Activated T-helper 17 cell treated with anti-CD3 and anti-CD28 coated beads, Interleukin-2, amount 50 U/mL, for 72 hours (primary cell): ENCODE measurements around the gene ELMO1. TPM values are rescaled to one million over a fixed set of nuclear protein-coding genes. Genes with fewer than 3 reads are reported as not detected.
"Not testable (repeated sequence)": the region's sequence is repeated elsewhere in the genome, so short reads cannot be mapped to it uniquely, and the experiment has no call there.

Experiments used
- ATAC-seq: fragments of 150-1000 bp; cut with Tn5 transposase; replicated peaks from 2 replicates; pipeline ENCODE4 v1.10.0; 2021; ENCODE audit warnings: mild to moderate bottlenecking, moderate library complexity
- H3K27ac Mint-ChIP-seq: one replicate; pipeline ENCODE4 v1.8.0; 2022; ENCODE audit warnings: mixed read lengths
- H3K27me3 Mint-ChIP-seq: one replicate; pipeline ENCODE4 v1.8.0; 2022; ENCODE audit warnings: mixed read lengths
- H3K36me3 Mint-ChIP-seq: one replicate; pipeline ENCODE4 v1.8.0; 2022; ENCODE audit warnings: low read depth, mild to moderate bottlenecking, mixed read lengths
- H3K4me1 Mint-ChIP-seq: one replicate; pipeline ENCODE4 v1.8.0; 2022; ENCODE audit warnings: mixed read lengths
- H3K4me3 Mint-ChIP-seq: one replicate; pipeline ENCODE4 v1.8.0; 2022; ENCODE audit warnings: mild to moderate bottlenecking, mixed read lengths
- H3K9me3 Mint-ChIP-seq: one replicate; pipeline ENCODE4 v1.8.0; 2022; ENCODE audit warnings: mixed read lengths
- total RNA-seq, 2 donors: library from RNA; stranded (reverse); gene quantifications; one replicate each; pipeline ENCODE4 v1.2.3, GENCODE V29; 2022

ELMO1 gene
- total RNA-seq, 2 donors from 2014 or later, result 77.4 to 106 TPM

DNA sequence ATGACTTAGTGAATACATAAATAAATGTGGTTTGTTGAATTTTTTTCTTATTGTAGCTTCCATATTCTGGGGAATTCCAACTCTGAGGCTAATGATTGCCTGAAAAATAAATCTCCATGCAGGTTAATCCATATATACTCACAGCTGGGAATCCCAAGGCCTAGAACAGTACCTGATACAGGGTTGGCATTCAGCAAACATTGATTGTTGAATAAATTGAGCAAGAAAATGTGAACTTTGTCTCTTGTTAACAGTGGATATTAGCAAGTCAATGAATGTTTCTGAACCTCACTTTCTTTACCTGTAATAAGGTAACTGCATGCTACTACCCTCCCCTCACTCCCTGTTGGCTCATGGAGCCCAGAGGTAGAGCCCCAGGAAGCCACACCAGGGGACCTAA is 470.8 kb downstream of the ELMO1 start:
- no peaks in the 10 kb centered on the region for H3K4me1 Mint-ChIP-seq
- no peaks in the 10 kb centered on the region for H3K27me3 Mint-ChIP-seq
- peaks cover 30% of the 10 kb centered on the region for H3K36me3 Mint-ChIP-seq
- no peaks in the 10 kb centered on the region for H3K9me3 Mint-ChIP-seq
- ATAC-seq, result no peak
- H3K27ac Mint-ChIP-seq, result peak overlapping the region; percentile 62
- H3K4me3 Mint-ChIP-seq, result no peak overlapping the region

DNA sequence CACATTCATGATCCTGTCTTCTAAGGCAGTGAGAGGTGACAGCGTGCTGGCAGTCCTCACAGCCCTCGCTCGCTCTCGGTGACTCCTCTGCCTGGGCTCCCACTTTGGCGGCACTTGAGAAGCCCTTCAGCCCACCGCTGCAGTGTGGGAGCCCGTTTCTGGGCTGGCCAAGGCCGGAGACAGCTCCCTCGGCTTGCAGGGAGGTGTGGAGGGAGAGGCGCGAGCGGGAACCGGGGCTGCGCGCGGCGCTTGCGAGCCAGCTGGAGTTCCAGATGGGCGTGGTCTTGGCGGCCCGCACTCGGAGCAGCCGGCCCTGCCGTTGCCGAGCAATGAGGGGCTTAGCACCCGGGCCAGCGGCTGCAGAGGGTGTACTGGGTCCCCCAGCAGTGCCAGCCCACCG is 475.1 kb downstream of the ELMO1 start:
- H3K4me1 Mint-ChIP-seq, result peaks cover 18% of the 10 kb centered on the region
- peaks cover 44% of the 10 kb centered on the region for H3K36me3 Mint-ChIP-seq
- not testable (repeated sequence) for H3K4me3 Mint-ChIP-seq, ATAC-seq, H3K27me3 Mint-ChIP-seq, H3K27ac Mint-ChIP-seq, H3K9me3 Mint-ChIP-seq

DNA sequence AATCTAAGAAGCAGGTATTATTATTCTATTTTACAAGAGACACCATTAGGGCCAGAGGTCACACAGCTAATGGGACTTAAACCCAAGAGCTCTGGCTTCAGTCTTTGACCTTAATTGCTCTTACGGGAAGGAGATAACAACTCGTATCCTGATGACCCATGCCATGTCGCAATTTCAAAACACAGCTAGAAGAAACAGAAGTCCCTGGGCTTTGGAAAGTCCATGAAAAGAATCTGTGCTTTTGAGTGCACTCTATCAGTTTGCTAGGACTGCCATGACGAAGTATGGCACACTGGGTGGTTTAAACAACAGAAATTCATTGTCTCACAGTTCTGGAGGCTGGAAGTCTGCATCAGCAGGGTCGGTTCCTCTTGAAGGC is 476.5 kb downstream of the ELMO1 start:
- peaks cover 36% of the 10 kb centered on the region for H3K36me3 Mint-ChIP-seq
- no peaks in the 10 kb centered on the region for H3K27me3 Mint-ChIP-seq
- H3K4me3 Mint-ChIP-seq, result no peak overlapping the region
- H3K4me1 Mint-ChIP-seq, result peaks cover 18% of the 10 kb centered on the region
- H3K9me3 Mint-ChIP-seq, result peaks cover 6% of the 10 kb centered on the region
- H3K27ac Mint-ChIP-seq, result no peak overlapping the region
- ATAC-seq, result no peak

DNA sequence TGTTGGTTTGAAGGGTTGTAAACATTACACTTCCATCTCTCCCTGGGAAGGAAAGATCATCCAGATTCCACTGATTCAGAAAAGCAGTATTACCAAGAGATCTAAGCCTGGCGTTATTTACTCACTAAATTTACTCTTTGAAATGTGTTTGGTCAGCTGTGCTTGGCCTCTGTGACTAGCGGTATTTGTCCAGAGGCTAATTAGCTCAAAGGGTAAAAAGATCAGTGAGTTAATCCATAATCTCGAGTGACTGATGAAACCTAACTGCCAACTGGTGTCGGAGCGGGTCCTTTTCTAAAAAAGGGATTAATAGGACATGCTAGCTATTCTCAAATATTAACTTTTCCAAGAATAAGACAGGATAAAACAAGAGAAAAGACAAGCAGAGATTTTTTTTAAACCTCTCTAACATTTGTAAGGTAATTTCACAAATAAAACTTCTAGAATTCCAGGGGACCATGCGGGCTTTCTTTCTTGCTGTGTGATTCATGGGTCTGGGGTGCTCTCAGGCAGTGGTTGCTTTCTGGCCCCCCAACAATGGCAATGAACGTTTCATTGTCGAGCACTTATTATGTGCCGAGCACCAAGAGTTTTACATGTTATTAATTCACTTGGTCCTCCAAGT is 477.0 kb downstream of the ELMO1 start:
- H3K9me3 Mint-ChIP-seq, result peaks cover 6% of the 10 kb centered on the region
- peaks cover 19% of the 10 kb centered on the region for H3K4me1 Mint-ChIP-seq
- no peak for ATAC-seq
- H3K27ac Mint-ChIP-seq, result no peak overlapping the region
- H3K27me3 Mint-ChIP-seq, result no peaks in the 10 kb centered on the region
- H3K36me3 Mint-ChIP-seq, result peaks cover 32% of the 10 kb centered on the region
- no peak overlapping the region for H3K4me3 Mint-ChIP-seq

DNA sequence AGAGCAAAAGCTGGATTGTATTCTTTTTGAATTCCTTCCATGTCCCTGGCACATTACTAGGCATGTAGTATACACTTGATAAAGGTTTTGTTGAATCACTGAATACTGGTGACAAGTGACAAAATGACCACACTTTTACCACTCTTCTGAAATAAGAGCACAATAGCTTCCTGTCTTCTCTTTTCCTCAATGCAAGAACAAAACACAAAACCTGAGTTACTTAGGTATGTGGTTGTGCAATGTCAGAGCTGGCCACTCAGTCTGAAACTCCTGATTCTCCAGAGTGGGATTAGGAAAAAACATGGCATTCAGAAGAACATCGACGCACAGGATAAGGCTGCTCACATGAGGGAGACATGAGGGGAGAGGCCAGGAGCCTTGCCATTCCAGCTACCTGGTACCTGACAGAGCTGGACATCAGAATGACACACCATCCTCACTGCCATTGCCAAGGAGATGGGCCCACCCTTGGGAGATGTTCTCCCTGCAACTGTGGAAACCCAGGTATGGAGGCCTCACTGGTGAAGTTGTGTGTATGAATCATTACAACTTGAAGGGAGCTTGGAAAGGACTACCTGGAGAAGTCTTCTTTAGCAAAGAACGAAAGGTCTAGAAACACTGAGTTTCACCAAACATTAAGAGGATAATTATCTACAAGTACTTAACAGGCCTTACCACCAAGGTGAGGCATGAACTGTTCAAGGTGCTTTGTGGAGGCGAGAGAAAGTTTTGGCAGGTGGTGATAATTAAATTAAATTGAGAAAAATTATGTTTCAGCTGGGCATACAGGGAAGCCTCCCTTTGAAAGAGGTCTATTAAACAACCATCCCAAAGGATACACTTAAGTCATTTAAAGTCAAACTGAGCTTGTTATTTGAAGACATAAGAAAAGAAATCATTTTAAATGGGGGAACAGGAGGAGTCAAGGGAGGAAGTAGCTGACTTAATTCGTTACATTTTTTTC is 477.8 kb downstream of the ELMO1 start:
- peaks cover 27% of the 10 kb centered on the region for H3K36me3 Mint-ChIP-seq
- peaks cover 6% of the 10 kb centered on the region for H3K9me3 Mint-ChIP-seq
- H3K4me3 Mint-ChIP-seq, result no peak overlapping the region
- ATAC-seq, result no peak
- H3K4me1 Mint-ChIP-seq, result peaks cover 23% of the 10 kb centered on the region
- H3K27ac Mint-ChIP-seq, result peak overlapping the region; percentile 32
- no peaks in the 10 kb centered on the region for H3K27me3 Mint-ChIP-seq

DNA sequence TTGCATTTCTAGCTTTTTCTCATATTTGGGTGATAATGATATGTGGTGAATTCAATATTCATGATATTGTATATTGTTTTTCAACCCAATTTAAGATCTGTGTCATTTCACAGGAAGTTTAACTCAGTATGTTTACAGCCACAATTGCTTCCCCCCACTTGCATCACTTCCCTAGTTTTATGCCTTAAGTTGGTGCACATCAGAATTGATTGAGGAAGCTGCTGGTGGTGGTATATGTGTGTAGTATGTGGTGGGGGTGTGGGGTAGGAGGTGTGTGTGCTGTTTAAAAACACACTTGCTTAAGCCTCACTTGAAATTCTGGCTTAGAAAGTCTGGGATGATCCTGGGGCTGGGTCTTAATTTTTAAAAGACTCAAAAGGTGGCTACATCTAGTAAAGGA is 479.3 kb downstream of the ELMO1 start:
- no peaks in the 10 kb centered on the region for H3K27me3 Mint-ChIP-seq
- H3K4me3 Mint-ChIP-seq, result no peak overlapping the region
- H3K9me3 Mint-ChIP-seq, result peaks cover 6% of the 10 kb centered on the region
- no peak for ATAC-seq
- peaks cover 33% of the 10 kb centered on the region for H3K4me1 Mint-ChIP-seq
- peaks cover 15% of the 10 kb centered on the region for H3K36me3 Mint-ChIP-seq
- H3K27ac Mint-ChIP-seq, result no peak overlapping the region

DNA sequence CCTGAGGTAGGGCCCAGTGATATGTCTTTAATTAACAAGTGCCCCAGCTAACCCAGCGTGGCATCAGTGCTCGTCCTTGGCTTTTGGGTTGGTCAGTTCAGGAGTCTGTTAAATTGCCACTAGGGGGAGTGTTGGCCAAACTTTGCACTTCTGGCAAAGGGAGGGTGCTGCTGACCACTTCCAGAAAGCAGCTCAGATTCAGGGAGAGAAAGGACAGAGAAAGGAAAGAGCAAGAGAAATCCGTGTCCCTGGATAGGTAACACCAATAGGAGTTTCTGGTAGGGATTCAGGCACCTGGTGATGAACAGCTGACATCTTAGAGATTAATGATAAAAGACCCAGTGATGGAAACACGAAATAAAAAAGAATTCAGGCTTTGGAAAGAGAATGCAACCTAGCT is 481.3 kb downstream of the ELMO1 start:
- peaks cover 25% of the 10 kb centered on the region for H3K36me3 Mint-ChIP-seq
- peaks cover 6% of the 10 kb centered on the region for H3K9me3 Mint-ChIP-seq
- H3K27ac Mint-ChIP-seq, result no peak overlapping the region
- H3K4me3 Mint-ChIP-seq, result no peak overlapping the region
- H3K4me1 Mint-ChIP-seq, result peaks cover 43% of the 10 kb centered on the region
- ATAC-seq, result no peak
- H3K27me3 Mint-ChIP-seq, result no peaks in the 10 kb centered on the region

DNA sequence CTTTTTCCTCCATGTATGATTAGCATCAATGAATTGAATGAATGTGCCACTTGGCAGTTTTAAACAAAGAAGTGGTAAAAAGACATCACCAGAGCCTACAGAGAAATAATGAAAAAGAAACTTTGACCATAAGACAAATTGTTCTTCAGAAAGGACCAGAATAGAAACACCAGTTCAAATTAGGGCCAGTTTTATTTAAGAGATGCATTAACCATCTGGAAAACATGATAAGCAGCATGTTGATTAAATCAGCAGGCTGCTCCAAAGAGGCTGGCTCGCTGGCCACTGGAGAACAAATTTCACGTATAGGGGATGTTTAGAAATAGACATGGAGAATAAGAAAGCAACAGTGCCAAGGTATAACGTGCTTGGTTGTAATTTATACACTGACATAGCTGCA is 482.0 kb downstream of the ELMO1 start:
- Mint-ChIP-seq H3K4me1 (peaks cover 49% of the 10 kb centered on the region), H3K4me3 (no peak overlapping the region), H3K9me3 (peaks cover 6% of the 10 kb centered on the region), H3K27me3 (no peaks in the 10 kb centered on the region), H3K36me3 (peaks cover 30% of the 10 kb centered on the region), H3K27ac (no peak overlapping the region)
- ATAC-seq, result no peak

DNA sequence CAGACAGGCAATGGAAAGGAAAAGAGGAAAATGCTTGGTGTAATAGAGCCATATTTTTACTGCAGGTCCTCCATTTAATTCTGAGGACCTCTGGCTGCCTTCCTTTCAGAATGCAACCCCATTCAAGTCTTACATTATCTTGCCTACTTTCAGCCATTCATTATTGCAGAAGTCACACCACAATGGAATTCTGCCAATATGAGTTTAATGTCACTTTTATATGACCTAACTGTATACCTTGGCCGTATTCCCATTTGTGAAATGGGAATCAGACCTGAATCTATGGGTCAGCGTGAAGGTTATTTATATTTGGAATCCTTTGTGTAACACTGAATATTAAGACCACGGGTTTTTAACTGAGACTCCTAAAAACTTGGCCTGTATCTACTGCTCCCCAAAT is 482.6 kb downstream of the ELMO1 start:
- no peak for ATAC-seq
- H3K27ac Mint-ChIP-seq, result no peak overlapping the region
- H3K36me3 Mint-ChIP-seq, result peaks cover 26% of the 10 kb centered on the region
- H3K27me3 Mint-ChIP-seq, result no peaks in the 10 kb centered on the region
- H3K4me1 Mint-ChIP-seq, result peaks cover 44% of the 10 kb centered on the region
- H3K9me3 Mint-ChIP-seq, result peaks cover 5% of the 10 kb centered on the region
- H3K4me3 Mint-ChIP-seq, result no peak overlapping the region

DNA sequence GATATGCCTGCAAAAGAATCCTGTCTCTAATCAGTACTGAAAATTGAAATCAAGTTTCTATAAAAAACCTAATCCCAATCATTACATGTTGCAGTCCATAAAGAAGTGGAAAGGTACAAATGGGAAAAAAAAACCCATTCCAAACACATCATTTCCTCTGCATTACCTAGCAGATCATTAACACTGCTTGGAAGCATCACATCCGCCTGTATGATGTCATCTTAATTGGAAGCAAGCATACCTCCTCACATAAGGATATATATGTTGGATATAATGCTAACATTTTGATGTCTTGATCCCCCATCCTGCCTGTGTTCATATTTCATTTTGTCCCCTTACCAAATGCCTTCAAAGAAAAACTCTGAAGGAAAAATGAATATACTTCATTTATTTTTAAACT is 483.0 kb downstream of the ELMO1 start:
- no peak overlapping the region for H3K4me3 Mint-ChIP-seq
- H3K27ac Mint-ChIP-seq, result no peak overlapping the region
- H3K27me3 Mint-ChIP-seq, result no peaks in the 10 kb centered on the region
- H3K9me3 Mint-ChIP-seq, result peaks cover under 1% of the 10 kb centered on the region
- no peak for ATAC-seq
- H3K36me3 Mint-ChIP-seq, result peaks cover 26% of the 10 kb centered on the region
- peaks cover 44% of the 10 kb centered on the region for H3K4me1 Mint-ChIP-seq

DNA sequence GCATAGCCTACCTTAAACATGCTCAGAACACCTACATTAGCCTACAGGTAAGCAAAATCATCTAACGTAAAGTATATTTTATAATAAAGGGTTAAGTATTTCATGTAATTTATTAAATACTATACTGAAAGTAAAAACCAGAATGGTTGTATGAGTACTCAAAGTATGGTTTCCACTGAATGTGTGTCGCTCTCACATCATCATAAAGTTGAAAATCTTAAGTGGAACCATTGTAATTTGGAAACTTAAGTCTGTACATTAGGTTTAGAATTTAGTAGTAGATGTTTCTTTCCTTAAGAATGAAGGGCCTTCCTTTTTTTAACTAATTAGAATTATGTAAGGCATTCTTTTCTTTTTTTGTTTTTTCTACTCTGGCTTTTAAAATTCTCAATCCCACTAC is 484.4 kb downstream of the ELMO1 start:
- H3K4me1 Mint-ChIP-seq, result peaks cover 41% of the 10 kb centered on the region

DNA sequence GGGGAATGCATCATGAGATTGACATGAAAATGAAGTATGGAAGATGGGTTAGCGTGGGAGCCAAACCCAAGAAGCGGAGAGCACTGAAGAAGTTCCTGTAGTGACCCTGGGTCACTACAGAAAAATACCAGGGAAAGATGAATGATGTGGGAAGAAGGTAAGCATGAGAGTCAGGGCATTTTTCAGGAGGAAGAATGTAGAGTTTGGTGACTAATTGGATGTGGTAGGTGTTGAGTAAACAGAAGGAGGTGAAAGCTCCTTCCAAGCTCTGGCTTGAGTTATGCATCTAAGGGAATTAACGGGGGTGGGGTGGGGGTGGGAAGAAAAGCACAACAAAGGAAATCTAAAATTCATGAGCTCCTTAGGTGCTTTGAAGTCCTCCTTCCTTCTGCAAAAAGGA is 486.3 kb downstream of the ELMO1 start:
- H3K36me3 Mint-ChIP-seq, result peaks cover 22% of the 10 kb centered on the region
- H3K27me3 Mint-ChIP-seq, result no peaks in the 10 kb centered on the region
- no peaks in the 10 kb centered on the region for H3K9me3 Mint-ChIP-seq
- peak overlapping the region; percentile 16 for H3K27ac Mint-ChIP-seq
- peaks cover 41% of the 10 kb centered on the region for H3K4me1 Mint-ChIP-seq
- no peak for ATAC-seq
- H3K4me3 Mint-ChIP-seq, result peak overlapping the region; percentile 6

More for the DNA sequence above, 484.4 kb downstream of the ELMO1 start:
- ATAC-seq, result peak; percentile 83
- Mint-ChIP-seq H3K36me3 (peaks cover 22% of the 10 kb centered on the region), H3K4me3 (peak overlapping the region; percentile 26), H3K27me3 (no peaks in the 10 kb centered on the region), H3K27ac (peak overlapping the region; percentile 72), H3K9me3 (no peaks in the 10 kb centered on the region)

DNA sequence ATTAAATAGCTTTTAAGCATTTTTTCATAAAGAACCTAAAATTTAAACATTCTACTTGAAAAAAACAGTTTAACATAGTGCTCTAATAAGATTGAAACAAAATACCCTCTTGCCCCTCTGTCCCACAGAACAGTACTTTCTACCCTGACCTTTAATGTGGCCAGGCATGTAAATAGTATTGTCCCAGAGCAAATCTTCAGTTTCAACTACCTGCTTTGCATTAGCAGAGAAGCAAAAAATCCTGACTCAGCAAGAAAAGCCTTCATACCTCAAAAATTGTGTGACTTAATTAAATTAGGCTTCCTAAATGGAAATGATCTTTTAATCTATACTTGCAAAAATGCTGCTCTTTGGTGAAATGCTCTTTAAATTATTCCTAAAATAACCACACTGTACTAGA is 487.0 kb downstream of the ELMO1 start:
- no peaks in the 10 kb centered on the region for H3K27me3 Mint-ChIP-seq
- H3K4me3 Mint-ChIP-seq, result peak overlapping the region; percentile 6
- no peak for ATAC-seq
- H3K27ac Mint-ChIP-seq, result no peak overlapping the region
- H3K4me1 Mint-ChIP-seq, result peaks cover 40% of the 10 kb centered on the region
- H3K36me3 Mint-ChIP-seq, result peaks cover 22% of the 10 kb centered on the region
- H3K9me3 Mint-ChIP-seq, result no peaks in the 10 kb centered on the region

DNA sequence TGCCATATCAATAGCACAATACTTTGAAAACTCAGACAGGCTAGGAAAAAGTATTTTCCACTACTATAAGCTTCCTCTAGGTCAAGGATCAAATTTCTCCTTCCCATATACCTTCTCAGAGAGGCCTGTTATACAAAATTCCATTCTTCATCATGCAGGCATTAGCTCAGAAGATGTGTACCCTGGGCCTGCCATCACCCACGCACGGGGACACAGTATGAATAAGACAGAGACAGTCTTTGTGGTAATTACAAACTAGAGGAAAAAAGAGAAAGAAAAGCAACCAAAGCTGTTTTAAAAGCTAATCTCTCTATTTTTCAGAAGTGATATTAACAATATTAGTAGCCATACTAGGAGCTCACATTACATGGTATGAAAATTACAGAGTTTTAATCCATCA is 487.6 kb downstream of the ELMO1 start:
- ATAC-seq, result peak; percentile 73
- Mint-ChIP-seq H3K4me1 (peaks cover 35% of the 10 kb centered on the region), H3K9me3 (no peaks in the 10 kb centered on the region), H3K27me3 (no peaks in the 10 kb centered on the region), H3K36me3 (peaks cover 27% of the 10 kb centered on the region), H3K27ac (peak overlapping the region; percentile 21), H3K4me3 (peak overlapping the region; percentile 22)

DNA sequence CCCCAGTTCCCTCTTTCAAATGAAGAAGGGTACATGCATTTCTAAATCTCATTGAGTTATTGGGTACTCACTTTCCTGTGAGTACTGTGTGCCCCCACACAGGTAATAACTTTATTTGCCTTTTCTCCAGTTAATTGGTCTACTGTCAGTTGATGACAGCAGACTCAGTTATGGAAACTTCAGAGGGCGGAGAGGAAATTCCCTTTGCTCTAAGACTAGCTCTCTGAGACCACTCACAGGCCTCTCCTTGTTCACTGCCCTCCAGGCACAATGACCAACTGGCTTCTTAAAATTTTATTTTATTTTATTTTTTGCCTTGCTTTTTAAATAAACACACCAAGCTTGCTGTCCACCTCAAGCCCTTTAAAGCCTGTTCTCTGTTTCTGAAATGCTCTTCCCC is 488.6 kb downstream of the ELMO1 start:
- Mint-ChIP-seq H3K4me3 (no peak overlapping the region), H3K27ac (peak overlapping the region; percentile 21), H3K27me3 (no peaks in the 10 kb centered on the region), H3K9me3 (no peaks in the 10 kb centered on the region), H3K36me3 (peaks cover 35% of the 10 kb centered on the region), H3K4me1 (peaks cover 33% of the 10 kb centered on the region)
- ATAC-seq, result no peak
